HL-60 (cell line): ENCODE data around the gene UTF1.

Source experiments
- POLR2AphosphoS5 ChIP-seq: IDR thresholded peaks from 2 replicates; pipeline ENCODE4 v1.6.1; 2012; ENCODE audit warnings: low read depth
- TF ChIP-seq, protein P1 (sequence below): IDR thresholded peaks from one replicate; pipeline ENCODE4 v1.5.1; 2011; ENCODE audit warnings: low read length, control low read depth, inconsistent platforms; ENCODE audit not compliant: insufficient read depth

DNA sequence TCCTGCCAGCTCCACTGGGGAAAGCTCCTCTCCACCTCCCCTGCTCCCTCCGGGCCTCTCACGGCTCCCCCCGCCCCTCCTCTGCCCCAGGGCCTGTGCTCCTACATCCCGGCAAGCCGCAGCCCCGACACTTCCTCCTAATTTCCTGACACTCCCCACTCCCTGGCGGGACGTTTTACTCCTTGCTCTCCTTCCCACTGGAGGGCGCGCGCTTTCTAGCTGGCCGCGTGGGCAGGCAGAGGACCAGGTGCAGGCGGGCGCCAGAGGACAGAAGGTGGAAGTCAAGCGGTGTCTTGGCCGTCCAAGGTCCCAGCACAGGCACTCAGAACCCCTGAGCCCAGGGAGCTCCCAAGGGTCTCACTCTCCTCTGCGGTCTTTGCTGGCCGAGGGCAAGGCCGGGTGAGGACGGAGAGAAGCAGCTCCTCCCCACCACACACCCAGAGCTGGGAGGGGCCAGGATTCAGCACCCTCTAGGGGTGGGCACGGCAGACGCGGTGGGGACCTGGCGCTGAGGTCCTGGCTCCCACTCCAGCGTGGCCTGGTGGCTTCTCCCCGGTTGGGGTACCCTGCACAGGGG is 27.6 kb downstream of the UTF1 start:
- TF ChIP-seq, protein P1, sequence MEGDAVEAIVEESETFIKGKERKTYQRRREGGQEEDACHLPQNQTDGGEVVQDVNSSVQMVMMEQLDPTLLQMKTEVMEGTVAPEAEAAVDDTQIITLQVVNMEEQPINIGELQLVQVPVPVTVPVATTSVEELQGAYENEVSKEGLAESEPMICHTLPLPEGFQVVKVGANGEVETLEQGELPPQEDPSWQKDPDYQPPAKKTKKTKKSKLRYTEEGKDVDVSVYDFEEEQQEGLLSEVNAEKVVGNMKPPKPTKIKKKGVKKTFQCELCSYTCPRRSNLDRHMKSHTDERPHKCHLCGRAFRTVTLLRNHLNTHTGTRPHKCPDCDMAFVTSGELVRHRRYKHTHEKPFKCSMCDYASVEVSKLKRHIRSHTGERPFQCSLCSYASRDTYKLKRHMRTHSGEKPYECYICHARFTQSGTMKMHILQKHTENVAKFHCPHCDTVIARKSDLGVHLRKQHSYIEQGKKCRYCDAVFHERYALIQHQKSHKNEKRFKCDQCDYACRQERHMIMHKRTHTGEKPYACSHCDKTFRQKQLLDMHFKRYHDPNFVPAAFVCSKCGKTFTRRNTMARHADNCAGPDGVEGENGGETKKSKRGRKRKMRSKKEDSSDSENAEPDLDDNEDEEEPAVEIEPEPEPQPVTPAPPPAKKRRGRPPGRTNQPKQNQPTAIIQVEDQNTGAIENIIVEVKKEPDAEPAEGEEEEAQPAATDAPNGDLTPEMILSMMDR = no peak
- 0 out of 2 replicates have a peak, but pooled peaks have one; percentile 47 for TF ChIP-seq POLR2AphosphoS5
